HG03457 (cell line): Measurements from ENCODE around the gene ZNF384.

ENCODE experiments used
- ATAC-seq: cut with Tn5 transposase; IDR thresholded peaks from one replicate; pipeline ENCODE4 v1.9.1; 2021; ENCODE audit warnings: moderate number of reproducible peaks; ENCODE audit not compliant: unreplicated experiment

The ZNF384 gene

DNA sequence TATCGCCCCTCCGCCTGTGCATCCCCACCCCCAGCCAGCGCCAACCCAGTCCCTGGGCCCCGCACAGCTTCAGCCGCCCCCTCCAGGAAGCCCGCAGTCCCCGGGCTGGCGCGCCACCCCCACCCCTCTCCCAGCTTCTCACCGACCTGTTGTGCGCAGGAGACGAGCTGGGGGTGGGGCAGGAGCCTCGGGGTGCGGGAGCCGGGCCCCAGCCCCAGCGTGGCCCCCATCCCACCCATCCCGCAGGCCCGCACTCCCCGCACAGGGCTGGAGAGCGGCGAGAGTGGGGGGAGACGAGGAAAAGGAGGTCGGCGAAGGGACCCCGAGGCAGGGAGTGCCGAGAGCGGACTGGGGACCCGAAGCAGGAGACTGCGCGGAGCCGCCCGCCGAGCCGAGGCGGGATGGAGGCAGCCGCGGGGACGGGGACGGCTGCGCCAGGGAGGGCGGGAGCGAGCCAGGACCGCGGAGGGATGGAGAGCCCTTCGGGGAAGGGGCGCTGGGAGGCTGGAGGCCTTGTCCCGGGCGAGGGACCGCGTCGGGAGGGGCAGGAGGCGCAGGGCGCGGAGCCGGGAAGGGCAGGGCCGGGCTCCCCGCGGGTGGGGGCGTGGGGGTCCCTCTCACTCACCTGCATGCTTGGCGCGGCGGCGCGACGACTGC is 10.9 kb upstream of the ZNF384 start:
- ATAC-seq, result no peak

DNA sequence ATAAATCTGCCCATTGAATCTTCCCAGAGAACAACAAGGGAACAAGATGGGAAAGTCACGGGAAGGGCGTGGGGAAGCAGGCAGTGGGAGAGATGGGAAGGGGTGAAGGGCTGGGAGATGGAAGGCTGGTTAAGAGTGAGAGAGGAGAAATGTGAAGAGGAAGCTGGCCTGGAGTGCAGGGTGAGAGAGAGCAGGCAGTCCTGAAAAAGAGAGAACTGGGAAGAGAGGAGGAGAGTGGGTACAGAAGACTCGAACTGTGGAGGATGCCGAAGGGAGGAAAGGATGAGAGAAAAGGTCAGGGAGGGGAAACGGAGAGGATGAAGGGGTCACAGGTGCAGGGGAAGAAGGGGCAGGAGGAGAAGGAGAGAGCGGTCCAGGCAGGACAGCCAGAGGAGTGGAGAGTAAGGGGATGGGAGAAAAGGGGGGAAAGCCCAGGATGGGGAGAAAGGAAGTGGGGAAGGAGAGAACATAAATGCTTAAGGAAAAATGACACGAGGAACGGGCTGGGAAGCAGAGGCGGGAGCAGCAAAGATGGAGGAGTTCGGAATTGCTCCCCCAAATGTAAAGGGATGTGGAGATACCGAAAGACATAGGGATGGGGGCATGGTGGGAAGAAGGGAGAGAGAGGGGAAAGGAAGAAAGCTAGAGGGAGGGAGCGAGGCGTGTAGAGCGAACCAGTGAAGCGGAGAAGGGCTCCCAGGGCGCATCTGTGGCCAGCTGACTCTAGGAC is 10.2 kb upstream of the ZNF384 start:
- no peak for ATAC-seq

- ATAC-seq, result no peak
These were observed 9.3 kb upstream of the ZNF384 start for GRCh38 chr12:6698352-6699046.

DNA sequence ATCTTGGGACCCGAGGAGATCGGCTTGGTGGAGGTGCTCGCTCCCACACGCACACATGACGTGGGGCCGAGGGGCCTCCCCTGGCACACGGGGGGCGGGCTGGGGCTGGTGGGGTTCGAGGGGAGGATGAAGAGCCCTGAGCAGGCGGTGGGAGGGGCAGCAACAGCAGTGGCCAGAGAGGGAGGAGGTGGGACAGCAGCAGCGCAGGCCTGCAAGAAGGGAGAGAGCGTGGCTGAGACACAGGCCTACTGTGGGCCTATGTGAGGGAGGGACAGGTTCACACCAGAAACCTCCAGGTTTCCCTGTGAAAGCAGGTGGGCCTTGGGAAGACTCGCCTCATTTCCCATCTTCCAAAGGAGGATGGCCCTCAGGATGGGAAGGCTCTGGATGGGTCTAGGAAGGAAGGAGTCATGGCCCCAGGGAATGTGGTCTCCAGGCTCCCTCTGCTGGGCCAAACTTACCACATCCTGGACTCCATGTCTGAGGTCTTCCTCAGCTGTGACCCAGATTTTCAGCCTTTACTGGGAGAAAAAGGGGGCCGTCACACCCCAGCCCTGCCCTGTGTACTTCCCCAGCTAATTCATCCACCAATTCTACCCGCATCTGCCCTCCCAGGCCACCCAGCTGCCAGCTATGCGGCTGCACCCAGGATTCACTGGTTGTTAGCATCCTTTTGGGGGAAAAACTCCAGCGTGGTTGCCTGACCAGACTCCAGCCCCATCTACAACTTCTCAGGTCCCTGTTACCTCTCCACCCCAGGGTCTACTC is 8.6 kb upstream of the ZNF384 start:
- ATAC-seq, result no peak

DNA sequence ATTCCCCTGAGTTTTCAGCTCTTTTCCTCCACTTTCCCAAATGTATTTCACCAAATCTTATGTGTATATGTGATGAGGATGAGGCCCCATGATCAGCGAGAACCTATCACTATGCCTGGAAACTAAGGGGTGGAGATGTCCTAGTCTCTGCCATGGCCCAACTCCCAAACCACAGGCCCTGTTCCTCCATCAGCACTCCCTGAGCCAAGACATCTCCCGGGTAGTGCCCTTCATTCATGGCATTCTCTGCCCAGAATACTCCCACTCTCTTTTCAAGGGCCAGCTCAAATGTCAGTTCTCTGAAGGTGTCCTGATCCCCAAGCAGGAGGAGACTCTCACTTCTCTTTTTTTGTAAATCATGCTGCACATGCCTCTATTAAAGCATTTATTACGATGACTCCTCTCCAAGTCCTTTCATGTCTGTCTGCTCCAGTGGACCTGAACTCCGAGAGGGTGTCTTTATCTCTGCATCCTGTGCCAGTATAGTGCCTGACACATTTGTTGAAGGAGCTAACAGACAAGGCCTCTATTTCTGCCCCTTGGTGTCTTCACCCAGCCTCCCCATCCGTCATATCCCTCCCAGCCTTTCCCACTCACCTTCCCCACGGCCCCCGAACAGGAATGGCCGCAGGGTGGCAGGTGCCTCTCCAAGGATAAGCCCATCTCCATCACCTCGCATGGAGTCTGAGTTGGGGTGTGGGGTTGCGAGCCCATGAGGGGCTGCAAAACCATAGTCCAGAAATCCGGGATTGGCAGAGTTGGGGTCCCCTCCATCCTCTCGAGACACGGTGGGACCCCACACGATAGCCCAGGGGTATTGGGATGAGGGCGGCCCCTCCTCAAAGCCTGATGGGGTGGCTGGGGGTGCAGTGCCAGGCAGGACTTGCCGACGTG is 7.8 kb upstream of the ZNF384 start:
- no peak for ATAC-seq

GRCh38 chr12:6695313-6696045 is 6.3 kb upstream of the ZNF384 start:
- no peak for ATAC-seq

DNA sequence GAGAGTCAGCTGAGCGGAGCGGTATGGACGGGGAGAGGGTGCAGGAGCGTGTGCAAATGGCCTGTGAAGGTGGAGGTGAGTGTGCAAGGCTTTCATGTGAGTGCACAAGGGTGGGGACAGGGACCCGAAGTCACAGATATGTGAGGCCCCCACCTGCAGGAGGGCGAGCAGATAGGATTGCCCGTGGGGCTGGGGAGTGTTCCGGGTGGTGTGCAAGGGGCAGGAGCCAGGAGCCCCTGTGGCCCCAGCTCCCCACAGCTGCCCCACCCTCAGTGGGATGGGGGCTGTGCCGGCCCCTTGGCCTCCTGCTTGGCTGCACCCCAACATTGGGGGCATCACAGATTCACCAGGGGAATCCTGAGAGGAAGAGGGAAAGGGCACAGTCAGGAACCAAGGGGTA is 5.5 kb upstream of the ZNF384 start:
- no peak for ATAC-seq

DNA sequence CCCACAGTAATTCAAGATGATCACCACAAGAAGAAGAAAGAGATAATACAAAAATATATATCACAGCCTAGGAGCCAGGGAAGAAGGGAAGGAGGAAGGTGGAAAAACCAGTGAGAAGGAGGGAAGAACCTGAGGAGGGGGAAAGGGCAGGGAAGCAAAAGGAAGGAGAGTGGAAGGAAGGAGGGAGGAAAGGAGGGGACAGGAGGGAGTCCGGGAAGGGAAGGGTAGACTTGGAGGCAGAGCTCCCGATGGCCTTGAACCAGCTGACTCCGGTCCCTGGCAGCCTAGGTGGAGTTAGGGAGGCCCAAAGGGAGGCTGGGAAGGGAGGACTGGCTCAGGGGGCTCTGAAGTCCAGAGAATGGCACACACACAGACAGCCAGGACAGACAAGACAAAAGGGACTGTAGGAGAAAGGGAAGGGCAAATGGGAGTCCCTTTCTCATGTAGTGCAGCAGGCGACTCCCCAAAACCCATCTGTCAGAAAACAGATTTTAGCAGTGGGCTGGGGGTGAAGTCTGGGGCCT is 4.7 kb upstream of the ZNF384 start:
- no peak for ATAC-seq

DNA sequence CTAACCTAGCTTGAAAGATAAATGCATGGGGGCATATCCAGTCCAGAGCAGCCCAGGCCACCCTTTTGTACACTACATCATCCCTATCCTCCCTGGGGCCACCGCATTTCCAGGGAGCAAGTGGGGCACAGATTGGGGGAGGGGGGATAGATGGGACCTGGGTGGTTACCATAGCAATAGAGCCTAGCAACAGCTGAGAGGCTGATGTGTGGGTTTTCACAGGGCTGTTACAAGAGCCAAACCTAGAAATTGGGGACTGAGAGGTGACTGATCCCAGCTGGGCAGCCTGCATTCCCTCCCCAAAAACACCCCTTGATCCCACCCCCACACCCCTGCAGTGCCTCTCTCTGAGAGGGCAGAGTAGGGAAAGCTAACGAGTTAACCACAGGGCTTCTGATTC is 3.7 kb upstream of the ZNF384 start:
- ATAC-seq, result no peak

DNA sequence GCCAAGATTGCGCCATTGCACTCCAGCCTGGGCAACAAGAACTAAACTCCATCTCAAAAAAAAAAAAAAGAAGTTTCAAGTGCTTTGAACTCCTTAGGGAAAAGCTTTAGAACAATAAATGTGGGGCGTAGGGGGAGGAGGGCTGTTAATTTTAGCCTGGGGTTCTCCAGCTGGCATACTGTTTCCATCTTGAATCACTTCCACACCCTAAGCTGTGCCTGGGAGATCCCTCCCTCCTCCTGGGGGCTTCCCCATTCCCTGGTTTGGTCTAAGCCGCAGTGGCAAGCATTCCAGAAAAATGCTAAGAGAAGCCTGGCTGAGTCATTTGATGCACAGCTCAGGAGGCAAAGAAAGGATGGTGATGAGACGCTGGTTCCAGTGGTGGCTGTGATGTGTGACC is 2.3 kb upstream of the ZNF384 start:
- no peak for ATAC-seq

DNA sequence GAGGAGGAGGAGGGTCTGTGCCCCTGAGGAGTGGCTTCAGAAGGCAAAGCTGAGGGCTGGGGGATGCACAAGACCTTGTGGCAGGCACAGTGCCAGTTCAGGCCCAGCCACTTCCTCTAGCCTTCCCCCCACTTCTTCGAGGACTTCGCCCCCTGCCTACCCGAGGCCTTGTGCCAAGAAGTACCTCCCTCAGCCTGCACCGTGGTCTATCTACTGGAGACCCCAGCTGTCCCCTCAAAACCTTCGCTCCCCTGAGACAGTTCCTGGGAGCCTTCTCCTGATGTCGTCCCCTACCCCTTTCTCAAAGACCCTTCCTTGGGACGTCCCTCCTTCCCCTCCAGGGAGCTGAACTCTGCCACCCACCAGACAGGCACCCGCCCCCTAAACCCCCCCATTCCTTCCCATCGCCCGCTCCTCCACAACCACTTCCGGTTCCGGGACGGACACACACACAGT is 604 bp downstream of the ZNF384 start:
- ATAC-seq, result peak; percentile 1

DNA sequence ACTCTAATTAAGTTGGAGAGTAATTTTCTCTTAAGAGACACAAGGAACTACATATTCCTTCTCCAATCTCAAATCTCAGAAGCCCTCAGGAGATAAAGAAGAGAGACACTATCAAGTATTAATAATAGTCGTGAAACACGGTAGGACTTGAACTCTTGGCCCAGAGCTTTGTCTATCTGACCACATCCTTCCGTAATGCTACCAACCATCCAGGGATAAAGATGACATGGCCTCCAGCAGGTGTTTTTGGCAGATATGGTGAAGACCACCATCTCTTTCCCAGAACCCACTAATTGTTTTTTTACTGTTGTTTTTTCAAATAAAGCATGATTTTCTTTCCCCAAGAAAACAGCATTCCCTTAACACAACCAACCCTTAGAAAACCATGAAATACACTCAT is 3.4 kb downstream of the ZNF384 start:
- ATAC-seq, result no peak

DNA sequence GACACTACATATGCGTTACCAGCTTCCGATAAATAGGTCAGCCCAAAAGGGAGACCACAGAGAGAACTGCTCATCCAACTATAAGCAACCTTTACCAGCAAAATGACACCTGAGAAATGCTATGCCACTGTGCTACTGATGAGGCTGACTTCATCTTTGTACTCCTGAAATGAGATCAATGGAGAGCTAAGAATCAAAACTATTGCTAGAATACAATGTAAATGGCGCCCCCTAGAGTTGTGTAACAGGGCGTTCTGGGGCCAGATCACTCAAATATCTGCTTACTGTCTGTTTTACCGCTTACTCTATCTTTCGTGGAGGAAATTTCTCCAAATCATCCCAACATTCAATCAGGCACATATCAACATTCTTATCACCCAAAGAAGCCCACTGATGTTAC is 4.6 kb downstream of the ZNF384 start:
- ATAC-seq, result no peak

GRCh38 chr12:6676962-6677361 is 12.2 kb downstream of the ZNF384 start:
- no peak for ATAC-seq

DNA sequence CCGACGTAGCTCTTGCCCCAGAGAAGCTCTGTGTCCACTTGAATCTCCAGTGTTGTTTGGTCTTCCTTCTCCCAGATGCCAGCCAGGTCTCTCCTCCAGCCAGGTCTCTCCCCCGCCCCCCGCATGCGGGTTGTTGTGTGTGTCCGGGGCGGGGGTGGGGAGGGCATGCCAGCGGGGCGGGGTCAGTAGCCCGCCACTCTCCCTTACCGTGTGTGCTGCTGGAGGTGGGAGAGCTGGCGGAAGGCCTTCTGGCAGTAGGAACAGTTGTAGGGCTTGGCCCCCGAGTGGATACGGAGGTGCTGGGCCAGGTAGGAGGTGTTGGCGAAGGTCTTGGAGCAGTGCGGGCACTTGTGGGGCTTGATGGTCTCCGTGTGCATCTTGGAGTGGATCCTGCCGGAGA is 17.0 kb downstream of the ZNF384 start:
- no peak for ATAC-seq

DNA sequence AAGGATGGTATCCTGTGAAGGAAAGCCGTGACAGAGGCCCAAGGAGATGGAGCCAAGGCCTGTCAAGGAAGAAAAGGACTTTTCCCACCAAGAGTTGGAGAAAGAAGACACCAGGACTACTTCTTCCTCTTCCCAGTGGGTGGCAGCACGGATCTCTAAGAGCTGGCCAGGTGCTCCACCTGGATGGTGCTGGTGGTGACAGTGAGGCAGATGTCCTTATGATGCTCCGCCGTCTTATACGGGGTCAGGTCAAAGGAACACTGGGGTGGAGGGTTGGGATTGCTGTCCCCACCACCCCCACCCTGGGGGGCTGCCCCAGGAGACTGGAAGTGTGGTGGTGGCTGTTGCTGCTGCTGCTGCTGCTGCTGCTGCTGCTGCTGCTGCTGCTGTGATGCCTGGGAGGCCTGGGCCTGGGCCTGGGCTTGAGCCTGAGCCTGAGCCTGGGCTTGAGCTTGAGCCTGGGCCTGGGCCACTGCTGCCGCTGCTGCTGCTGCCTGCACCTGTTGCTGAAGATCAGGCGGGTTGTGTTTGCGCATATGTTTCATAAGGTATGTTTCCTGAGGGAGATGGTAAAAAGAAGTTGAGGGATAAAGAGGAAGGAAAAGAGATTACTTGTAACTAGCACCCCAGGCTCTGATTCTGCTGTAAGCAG is 21.5 kb downstream of the ZNF384 start:
- ATAC-seq, result no peak

GRCh38 chr12:6666211-6666610 is 23.0 kb downstream of the ZNF384 start:
- ATAC-seq, result no peak

- no peak for ATAC-seq
These were observed 24.3 kb downstream of the ZNF384 start for GRCh38 chr12:6664902-6665301.
